Spleen (tissue), 11 donors: ENCODE results near the gene FLRT1. TPM values are rescaled to one million over a fixed set of nuclear protein-coding genes. Genes with fewer than 3 reads are reported as not detected.

Experiments
- DNase-seq: peaks from one replicate; pipeline ENCODE4 v3.0.0-alpha.2; 2020
- H3K27ac ChIP-seq, 8 donors: fragments of 200-600 bp; sonication (generic) in 7 of 8; 1 replicate in 4 of 8; 2 replicates in 4 of 8; pipeline versions ENCODE4 v1.5.0 to v1.8.0; 2016 to 2021; ENCODE audit warnings: inconsistent platforms in 4 of 8, mild to moderate bottlenecking in 4 of 8, moderate library complexity in 1 of 8
- H3K27me3 ChIP-seq, 7 donors: fragments of 200-600 bp; sonication (generic) in 6 of 7; replicated peaks in 1 of 7; 1 replicate in 4 of 7; 2 replicates in 3 of 7; pipeline versions ENCODE4 v1.5.0 to v1.8.0; 2016 to 2021; ENCODE audit warnings: inconsistent platforms in 3 of 7, mild to moderate bottlenecking in 1 of 7
- H3K36me3 ChIP-seq, 6 donors: fragments of 200-600 bp; sonication (generic) in 5 of 6; 1 replicate in 4 of 6; 2 replicates in 2 of 6; pipeline versions ENCODE4 v1.5.0 to v1.8.0; 2016 to 2021; ENCODE audit warnings: inconsistent platforms in 2 of 6
- H3K4me1 ChIP-seq, 6 donors: fragments of 200-600 bp; sonication (generic) in 5 of 6; 1 replicate in 3 of 6; 2 replicates in 3 of 6; pipeline versions ENCODE4 v1.5.0 to v1.8.0; 2016 to 2021; ENCODE audit warnings: inconsistent platforms in 3 of 6
- H3K4me3 ChIP-seq, 8 donors: fragments of 200-600 bp; sonication (generic) in 7 of 8; 1 replicate in 4 of 8; 2 replicates in 4 of 8; pipeline versions ENCODE4 v1.5.0 to v1.8.0; 2016 to 2021; ENCODE audit warnings: inconsistent platforms in 4 of 8, mild to moderate bottlenecking in 4 of 8, moderate library complexity in 2 of 8
- H3K9me3 ChIP-seq, 8 donors: fragments of 200-600 bp; sonication (generic) in 7 of 8; 1 replicate in 4 of 8; 2 replicates in 4 of 8; pipeline versions ENCODE4 v1.5.0 to v1.8.0; 2016 to 2021; ENCODE audit warnings: inconsistent platforms in 4 of 8
- CTCF ChIP-seq, 11 experiments: fragments of 200-600 bp in 7 of 11; fragments of 450-650 bp in 4 of 11; sonication (generic) in 4 of 11; IDR thresholded peaks in 8 of 11; conservative IDR thresholded peaks in 3 of 11; 1 replicate in 7 of 11; 2 replicates in 4 of 11; pipeline versions ENCODE4 v1.4.0 to v1.8.0; 2016 to 2021; ENCODE audit warnings: antibody characterized with exemption in 11 of 11, inconsistent platforms in 4 of 11, mild to moderate bottlenecking in 1 of 11
- POLR2A ChIP-seq, 3 donors: fragments of 450-650 bp; IDR thresholded peaks; one replicate each; pipeline ENCODE4 v1.5.1; 2017; ENCODE audit warnings: antibody characterized with exemption in 3 of 3, mild to moderate bottlenecking in 1 of 3
- POLR2AphosphoS5 ChIP-seq, 3 donors: sonication (generic); formaldehyde crosslinking; IDR thresholded peaks; one replicate each; pipeline ENCODE4 v1.5.1; 2017; ENCODE audit warnings: antibody characterized with exemption in 3 of 3
- WGBS, 5 donors: extraction: QIAGEN DNeasy Blood & Tissue Kit in 3 of 5; methylation state at CpG; one replicate each; pipeline versions ENCODE4 v1.1.5 to v1.1.7; 2013 to 2018; 5-methylcytosine and 5-hydroxymethylcytosine counted together
- intact Hi-C: fragments of 100-400 bp; cut with DNase I; formaldehyde crosslinking; loops from one replicate; pipeline ENCODE4 v1.15.0; 2023; ENCODE audit warnings: low total_unique reads
- polyA plus RNA-seq, 3 donors: library from polyadenylated mRNA; stranded (reverse); fragments of 200-250 nt; gene quantifications; one replicate each; pipeline ENCODE4 v1.2.1, GENCODE V29; 2013
- total RNA-seq, 7 donors: library from RNA; depleted of rRNA in 3 of 7; stranded (reverse); fragments of >200 nt in 3 of 7; fragmentation: NEBNext Ultra II Directional in 4 of 7; extraction: Animal tissue kit (Norgen Biotek cat#: 25700) in 4 of 7; gene quantifications; one replicate each; pipeline versions ENCODE4 v1.1.0 to v1.2.1, GENCODE V29; 2016 to 2021
- donor health status: healthy with polysubstance abuse.
- donor health status: DM: no; HTN: no; CAD: no; lungs with moderate emphysema.
- donor health status: DM: no; HTN: no; CAD: no.
- donor health status: Bipolar disorder and iron deficiency.
- donor health status: healthy.
- donor health status: DM: no; HTN: no; CAD: no.
- donor health status: DM: yes; HTN: yes; CAD: no.

The FLRT1 gene
- total and polyA plus RNA-seq, 10 donors, result 0.03 to 0.51 (median 0.16) TPM; not detected in 3

- no peak for TF ChIP-seq POLR2AphosphoS5 (IDR thresholded peaks at IDR 0.05)
- TF ChIP-seq POLR2A (IDR thresholded peaks at IDR 0.05), result no peak
- TF ChIP-seq CTCF (IDR thresholded peaks at IDR 0.05 in 8 of 11, conservative IDR thresholded peaks at IDR 0.05 in 3 of 11), result no peak
- H3K4me1 ChIP-seq, result peaks cover 16 to 59% (median 40%) of the 10 kb centered on the region in 6 donors
- DNase-seq, result peak; percentile 58
- WGBS, 5 donors, result 89 to 91% (median 89%) methylated on average over 20 to 26 of the region's 26 CpGs
- H3K9me3 ChIP-seq, result no peaks in the 10 kb centered on the region
- intact Hi-C loops, result no loop called here
- peak overlapping the region in 2 of 8 donors; percentile 29 to 67 for H3K4me3 ChIP-seq
- peaks cover 0 to 39% (median 0%) of the 10 kb centered on the region in 7 donors for H3K27me3 ChIP-seq
- H3K36me3 ChIP-seq, result no peaks in the 10 kb centered on the region
- peak overlapping the region; percentile 15 to 79 (median 68) for H3K27ac ChIP-seq
Observed at GRCh38 chr11:64008283-64008913, 27.3 kb upstream of the FLRT1 start.

- intact Hi-C loops, result no loop called here
- TF ChIP-seq POLR2AphosphoS5 (IDR thresholded peaks at IDR 0.05), result no peak
- TF ChIP-seq POLR2A (IDR thresholded peaks at IDR 0.05), result no peak
- TF ChIP-seq CTCF (IDR thresholded peaks at IDR 0.05 in 8 of 11, conservative IDR thresholded peaks at IDR 0.05 in 3 of 11), result no peak
- H3K27me3 ChIP-seq, result peaks cover 0 to 39% (median 0%) of the 10 kb centered on the region in 7 donors
Observed at GRCh38 chr11:64008914-64009633, 26.7 kb upstream of the FLRT1 start.

GRCh38 chr11:64009710-64010109, 26.0 kb upstream of the FLRT1 start:
- DNase-seq, result no peak
- no peaks in the 10 kb centered on the region for H3K36me3 ChIP-seq
- peaks cover 0 to 39% (median 0%) of the 10 kb centered on the region in 7 donors for H3K27me3 ChIP-seq

More at GRCh38 chr11:64008914-64009633, 26.7 kb upstream of the FLRT1 start:
- 92 to 95% (median 93%) methylated on average over 17 to 18 of the region's 18 CpGs for WGBS, 5 donors
- Histone ChIP-seq H3K4me1 (peaks cover 16 to 53% (median 34%) of the 10 kb centered on the region in 6 donors), H3K27ac (peak overlapping the region in 1 of 8 donors; percentile 77), H3K36me3 (no peaks in the 10 kb centered on the region), H3K4me3 (no peak overlapping the region), H3K9me3 (no peaks in the 10 kb centered on the region)
- no peak for DNase-seq

More at GRCh38 chr11:64009710-64010109, 26.0 kb upstream of the FLRT1 start:
- intact Hi-C loops, result no loop called here
- Histone ChIP-seq H3K27ac (no peak overlapping the region), H3K4me1 (peaks cover 12 to 46% (median 29%) of the 10 kb centered on the region in 6 donors), H3K4me3 (no peak overlapping the region), H3K9me3 (no peaks in the 10 kb centered on the region)
- no peak for TF ChIP-seq CTCF (IDR thresholded peaks at IDR 0.05 in 8 of 11, conservative IDR thresholded peaks at IDR 0.05 in 3 of 11)
- no peak for TF ChIP-seq POLR2A (IDR thresholded peaks at IDR 0.05)
- TF ChIP-seq POLR2AphosphoS5 (IDR thresholded peaks at IDR 0.05), result no peak
- WGBS, 5 donors, result 92 to 98% (median 95%) methylated on average over 5 to 8 of the region's 8 CpGs
